ENCODE results near the gene PNCK. TPM values are rescaled to one million over a fixed set of nuclear protein-coding genes. Genes with fewer than 3 reads are reported as not detected.

The PNCK gene
- total RNA-seq, 1 experiment from 2014 or later, result 26.8 TPM

GRCh38 chrX:153626025-153626633, 47.5 kb downstream of the PNCK start:
- Histone ChIP-seq H3K18ac (ENCODE audit: insufficient read length, low read depth, low read length) (no peak overlapping the region), H2AK5ac (ENCODE audit: insufficient read length, low read length) (no peak overlapping the region), H3K14ac (ENCODE audit: insufficient read depth, low read length) (no peak overlapping the region), H3K27ac (ENCODE audit: insufficient read length, low read depth, low read length) (no peak overlapping the region), H3K4me2 (ENCODE audit: insufficient read depth, insufficient read length, low read length) (no peak overlapping the region), H2BK5ac (ENCODE audit: insufficient read length, low read length) (no peak overlapping the region), H3T11ph (ENCODE audit: low read length) (no peak overlapping the region), H3K23me2 (ENCODE audit: insufficient read length, low read depth, low read length, poor library complexity, severe bottlenecking) (no peaks in the 10 kb centered on the region), H2BK12ac (ENCODE audit: insufficient read length, low read depth, low read length) (no peak overlapping the region), H2BK20ac (ENCODE audit: low read depth, low read length, poor library complexity, severe bottlenecking) (no peak overlapping the region), H3K9me3 (ENCODE audit: control insufficient read depth, low read depth, low read length) (peaks cover 17% of the 10 kb centered on the region), H3K23ac (ENCODE audit: insufficient read length, low read depth, low read length) (no peak overlapping the region), H4K5ac (ENCODE audit: insufficient read length, low read depth, low read length) (no peak overlapping the region), H3K4ac (ENCODE audit: low read depth, low read length) (no peak overlapping the region), H3K56ac (ENCODE audit: insufficient read length, low read depth, low read length) (no peak overlapping the region), H3K4me1 (ENCODE audit: insufficient read depth, low read length) (no peaks in the 10 kb centered on the region), H3K79me2 (ENCODE audit: insufficient read depth, low read length) (no peaks in the 10 kb centered on the region), H4K91ac (ENCODE audit: insufficient read length, low read depth, low read length) (no peak overlapping the region), H3K79me1 (ENCODE audit: insufficient read depth, low read depth, low read length, poor library complexity, severe bottlenecking) (no peaks in the 10 kb centered on the region), H4K8ac (replicated peaks; ENCODE audit: insufficient read length, low read depth, low read length) (no peak overlapping the region), H2BK15ac (ENCODE audit: low read depth, low read length) (no peak overlapping the region), H2AFZ (ENCODE audit: low read length) (no peak overlapping the region), H4K20me1 (ENCODE audit: control insufficient read depth, insufficient read depth, insufficient read length) (no peaks in the 10 kb centered on the region), H2BK120ac (ENCODE audit: low read depth, low read length, poor library complexity, severe bottlenecking) (no peak overlapping the region), H3K9ac (ENCODE audit: extremely low read depth, insufficient read length, low read length) (no peak overlapping the region), H3K27me3 (ENCODE audit: insufficient read depth, low read length) (no peaks in the 10 kb centered on the region)
- TF ChIP-seq, protein P1, sequence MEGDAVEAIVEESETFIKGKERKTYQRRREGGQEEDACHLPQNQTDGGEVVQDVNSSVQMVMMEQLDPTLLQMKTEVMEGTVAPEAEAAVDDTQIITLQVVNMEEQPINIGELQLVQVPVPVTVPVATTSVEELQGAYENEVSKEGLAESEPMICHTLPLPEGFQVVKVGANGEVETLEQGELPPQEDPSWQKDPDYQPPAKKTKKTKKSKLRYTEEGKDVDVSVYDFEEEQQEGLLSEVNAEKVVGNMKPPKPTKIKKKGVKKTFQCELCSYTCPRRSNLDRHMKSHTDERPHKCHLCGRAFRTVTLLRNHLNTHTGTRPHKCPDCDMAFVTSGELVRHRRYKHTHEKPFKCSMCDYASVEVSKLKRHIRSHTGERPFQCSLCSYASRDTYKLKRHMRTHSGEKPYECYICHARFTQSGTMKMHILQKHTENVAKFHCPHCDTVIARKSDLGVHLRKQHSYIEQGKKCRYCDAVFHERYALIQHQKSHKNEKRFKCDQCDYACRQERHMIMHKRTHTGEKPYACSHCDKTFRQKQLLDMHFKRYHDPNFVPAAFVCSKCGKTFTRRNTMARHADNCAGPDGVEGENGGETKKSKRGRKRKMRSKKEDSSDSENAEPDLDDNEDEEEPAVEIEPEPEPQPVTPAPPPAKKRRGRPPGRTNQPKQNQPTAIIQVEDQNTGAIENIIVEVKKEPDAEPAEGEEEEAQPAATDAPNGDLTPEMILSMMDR (conservative IDR thresholded peaks at IDR 0.05), result no peak
- peaks cover 26% of the 10 kb centered on the region for H3K27me3 Mint-ChIP-seq (ENCODE audit: low read depth)
- peaks cover 67 to 75% of the 10 kb centered on the region in 2 experiments for H3K9me3 Mint-ChIP-seq
- no peak overlapping the region for H3K27ac Mint-ChIP-seq
- no peak overlapping the region for H3K4me3 Mint-ChIP-seq
- no peaks in the 10 kb centered on the region for H3K4me1 Mint-ChIP-seq
- peaks cover 0 to 7% (median 2%) of the 10 kb centered on the region in 3 experiments; a peak in 2 of 7 replicates for H3K36me3 Mint-ChIP-seq (ENCODE audit: insufficient read depth in 1 of 3, low read depth in 3 of 3)
- no peak for DNase-seq
- no CpG with 5 or more reads among the region's 16 CpGs for WGBS (ENCODE audit: extremely low coverage, insufficient read length, low lambda C conversion rate)
